Thyroid gland (tissue), 4 donors: ENCODE measurements around the gene USP32.
"Not testable (repeated sequence)": the region's sequence is repeated elsewhere in the genome, so short reads cannot be mapped to it uniquely, and the experiment has no call there.

ENCODE experiments used
- POLR2A ChIP-seq, 2 donors: fragments of 450-650 bp; IDR thresholded peaks; one replicate each; pipeline ENCODE4 v1.6.1; 2017; ENCODE audit warnings: antibody characterized with exemption in 2 of 2, mild to moderate bottlenecking in 2 of 2, moderate library complexity in 1 of 2
- TF ChIP-seq, protein P1 (sequence below), 6 experiments: fragments of 200-600 bp in 3 of 6; fragments of 450-650 bp in 3 of 6; sonication (generic) in 3 of 6; IDR thresholded peaks; one replicate each; pipeline ENCODE4 v1.5.1; 2016 to 2019; ENCODE audit warnings: antibody characterized with exemption in 6 of 6, mild to moderate bottlenecking in 2 of 6, inconsistent platforms in 1 of 6, moderate library complexity in 1 of 6

DNA sequence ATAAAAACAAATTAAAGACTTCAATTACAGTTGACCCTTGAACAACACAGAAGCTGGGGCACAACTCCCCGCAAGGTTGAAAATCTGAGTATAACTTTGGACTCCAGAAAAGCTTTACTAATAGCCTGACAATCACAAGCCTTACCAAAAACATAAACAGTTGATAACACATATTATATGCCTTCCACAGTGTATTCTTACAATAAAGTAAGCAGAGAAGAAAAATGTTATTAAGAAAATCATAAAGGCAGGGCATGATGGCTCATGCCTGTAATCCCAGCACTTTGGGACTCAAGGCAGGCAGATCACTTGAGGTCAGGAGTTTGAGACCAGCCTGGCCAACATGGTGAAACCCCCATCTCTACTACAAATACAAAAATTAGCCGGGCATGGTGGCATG lies 58.9 kb downstream of the USP32 start:
- TF ChIP-seq, protein P1, sequence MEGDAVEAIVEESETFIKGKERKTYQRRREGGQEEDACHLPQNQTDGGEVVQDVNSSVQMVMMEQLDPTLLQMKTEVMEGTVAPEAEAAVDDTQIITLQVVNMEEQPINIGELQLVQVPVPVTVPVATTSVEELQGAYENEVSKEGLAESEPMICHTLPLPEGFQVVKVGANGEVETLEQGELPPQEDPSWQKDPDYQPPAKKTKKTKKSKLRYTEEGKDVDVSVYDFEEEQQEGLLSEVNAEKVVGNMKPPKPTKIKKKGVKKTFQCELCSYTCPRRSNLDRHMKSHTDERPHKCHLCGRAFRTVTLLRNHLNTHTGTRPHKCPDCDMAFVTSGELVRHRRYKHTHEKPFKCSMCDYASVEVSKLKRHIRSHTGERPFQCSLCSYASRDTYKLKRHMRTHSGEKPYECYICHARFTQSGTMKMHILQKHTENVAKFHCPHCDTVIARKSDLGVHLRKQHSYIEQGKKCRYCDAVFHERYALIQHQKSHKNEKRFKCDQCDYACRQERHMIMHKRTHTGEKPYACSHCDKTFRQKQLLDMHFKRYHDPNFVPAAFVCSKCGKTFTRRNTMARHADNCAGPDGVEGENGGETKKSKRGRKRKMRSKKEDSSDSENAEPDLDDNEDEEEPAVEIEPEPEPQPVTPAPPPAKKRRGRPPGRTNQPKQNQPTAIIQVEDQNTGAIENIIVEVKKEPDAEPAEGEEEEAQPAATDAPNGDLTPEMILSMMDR (IDR thresholded peaks at IDR 0.05), result not testable (repeated sequence)
- not testable (repeated sequence) for TF ChIP-seq POLR2A (IDR thresholded peaks at IDR 0.05)
